ENCODE results near the gene HS1BP3.

HS1BP3 gene

GRCh38 chr2:20615466-20616241, 35.2 kb downstream of the HS1BP3 start:
- no peak for DNase-seq

- DNase-seq, result no peak
These were observed 35.8 kb downstream of the HS1BP3 start for GRCh38 chr2:20615068-20615465.

GRCh38 chr2:20614201-20615067, 36.5 kb downstream of the HS1BP3 start:
- peak; percentile 33 for DNase-seq

GRCh38 chr2:20612925-20613916, 37.7 kb downstream of the HS1BP3 start:
- no peak for DNase-seq

- DNase-seq, result no peak
These were observed 39.0 kb downstream of the HS1BP3 start for GRCh38 chr2:20611844-20612356.

- DNase-seq, result no peak
These were observed 39.6 kb downstream of the HS1BP3 start for GRCh38 chr2:20611077-20611843.

DNA sequence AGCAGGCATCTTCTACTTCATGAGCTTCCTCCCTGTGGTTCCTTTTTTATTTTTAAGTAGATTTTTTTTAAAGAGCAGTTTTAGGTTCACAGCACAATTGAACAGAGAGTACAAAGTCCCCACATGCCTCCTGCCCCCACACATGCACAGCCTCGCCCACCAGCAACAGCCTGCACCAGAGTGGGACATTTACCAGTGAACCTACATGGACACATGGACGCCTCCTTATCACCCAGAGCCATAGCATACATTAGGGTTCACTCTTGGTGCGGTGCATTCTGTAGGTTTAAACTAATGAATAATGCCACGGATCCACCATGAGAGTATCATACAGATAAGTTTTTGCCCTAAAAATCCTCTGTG, 40.9 kb downstream of the HS1BP3 start:
- DNase-seq, result no peak

- no peak for DNase-seq
These were observed 41.4 kb downstream of the HS1BP3 start for GRCh38 chr2:20609349-20609994.

- DNase-seq, result no peak
These were observed 42.1 kb downstream of the HS1BP3 start for GRCh38 chr2:20608666-20609348.

DNA sequence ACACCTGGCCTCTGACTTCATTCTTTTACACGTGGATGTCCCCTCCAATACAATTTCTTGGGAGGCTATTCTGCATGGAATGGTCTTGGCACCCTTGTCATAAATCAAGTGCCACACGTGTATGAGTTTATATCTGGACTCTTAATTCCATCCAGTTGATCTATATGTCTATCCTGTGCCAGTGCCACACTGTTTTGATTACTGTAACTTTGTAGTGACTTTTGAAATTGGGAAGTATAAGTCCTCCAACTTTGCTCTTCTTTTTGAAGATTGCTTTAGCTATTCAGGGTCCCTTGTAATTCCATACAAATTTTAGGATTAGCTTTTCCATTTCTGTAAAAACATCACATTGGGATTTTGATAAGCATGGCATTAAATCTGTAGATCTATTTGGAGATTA, 43.5 kb downstream of the HS1BP3 start:
- no peak for DNase-seq

GRCh38 chr2:20606198-20606597, 44.7 kb downstream of the HS1BP3 start:
- no peak for DNase-seq

DNA sequence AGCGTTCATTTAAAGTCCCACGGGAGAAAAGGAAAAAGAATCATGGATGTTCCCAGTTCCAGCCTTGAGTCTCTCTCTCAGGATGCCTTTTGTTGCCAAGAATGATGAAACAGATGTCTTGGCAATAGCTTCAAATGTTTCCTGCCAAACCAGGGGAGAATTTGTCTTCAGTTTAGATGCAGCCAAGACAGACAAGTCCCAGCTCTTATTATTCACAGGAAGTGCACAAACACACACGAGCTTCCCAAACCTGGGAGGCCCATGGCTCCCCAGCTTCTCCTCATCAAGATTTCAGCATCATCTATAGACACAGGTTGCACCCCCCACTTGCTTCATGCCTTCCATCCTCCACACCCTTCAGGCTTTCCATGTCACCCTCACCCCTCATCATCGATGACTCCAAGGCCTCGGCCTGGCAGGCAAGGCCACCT, 45.9 kb downstream of the HS1BP3 start:
- no peak for DNase-seq

DNA sequence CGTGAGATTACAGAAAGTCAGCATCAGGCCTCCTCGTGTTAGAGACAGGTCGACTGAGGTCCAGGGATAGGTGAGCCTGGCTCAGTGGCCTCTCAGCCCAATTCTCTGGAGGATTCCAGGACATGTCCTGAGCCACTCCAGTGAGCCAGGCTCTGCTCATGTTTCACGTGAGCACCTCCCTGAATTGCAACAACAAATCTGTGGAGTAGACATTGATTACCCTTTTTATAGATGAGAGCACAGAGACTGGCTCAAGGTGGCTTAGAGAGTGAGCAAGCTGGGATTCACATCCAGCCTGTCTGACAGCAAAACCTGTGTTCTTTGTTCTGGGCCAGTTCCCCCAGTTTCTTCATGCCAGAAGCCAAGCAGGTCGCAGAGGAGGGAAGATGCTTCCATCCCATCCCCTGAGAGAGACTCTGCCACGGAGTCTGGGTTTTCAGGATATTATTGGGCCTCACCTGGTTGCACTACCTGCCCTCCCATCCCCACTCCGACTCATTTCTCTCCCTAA, 46.4 kb downstream of the HS1BP3 start:
- DNase-seq, result no peak

DNA sequence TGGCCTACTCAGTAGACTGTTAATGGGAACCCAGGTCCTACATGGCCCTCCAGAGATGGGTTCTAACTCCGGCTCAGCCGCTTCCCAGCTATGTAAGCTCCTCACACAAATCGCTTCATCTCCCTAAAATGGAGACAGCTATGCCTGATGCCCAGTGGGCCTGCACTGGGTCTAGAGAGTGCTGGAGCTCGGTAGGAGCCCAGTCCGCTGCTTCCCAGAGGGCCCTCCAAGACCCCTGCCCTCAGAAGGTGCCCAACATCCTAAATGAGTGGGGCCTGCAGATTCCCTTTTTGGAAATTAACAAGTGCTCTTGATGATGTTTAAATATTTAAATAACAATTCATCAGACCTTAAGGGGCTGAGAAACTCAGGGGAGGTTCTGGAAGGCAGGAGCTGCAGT, 47.1 kb downstream of the HS1BP3 start:
- DNase-seq, result no peak

DNA sequence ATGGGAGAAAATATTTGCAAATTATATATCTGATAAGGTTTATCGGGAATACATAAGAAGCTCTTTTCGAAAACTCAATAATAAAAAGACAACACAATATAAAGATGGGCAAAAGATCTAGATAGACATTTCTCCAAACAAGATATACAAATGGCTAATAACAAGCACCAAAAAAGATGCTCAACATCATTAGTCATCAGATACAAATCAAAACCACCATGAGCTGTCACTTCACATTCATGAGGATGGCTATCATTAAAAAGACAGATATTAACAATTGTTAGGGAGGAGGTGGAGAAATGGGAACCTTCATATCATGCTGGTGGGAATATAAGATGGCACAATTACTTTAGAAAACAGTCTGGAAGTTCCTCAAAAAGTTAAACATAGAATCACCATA, 48.1 kb downstream of the HS1BP3 start:
- DNase-seq, result no peak

GRCh38 chr2:20600756-20601325, 50.1 kb downstream of the HS1BP3 start:
- DNase-seq, result no peak

GRCh38 chr2:20599861-20600461, 50.9 kb downstream of the HS1BP3 start:
- DNase-seq, result no peak

GRCh38 chr2:20599001-20599600, 51.8 kb downstream of the HS1BP3 start:
- no peak for DNase-seq

DNA sequence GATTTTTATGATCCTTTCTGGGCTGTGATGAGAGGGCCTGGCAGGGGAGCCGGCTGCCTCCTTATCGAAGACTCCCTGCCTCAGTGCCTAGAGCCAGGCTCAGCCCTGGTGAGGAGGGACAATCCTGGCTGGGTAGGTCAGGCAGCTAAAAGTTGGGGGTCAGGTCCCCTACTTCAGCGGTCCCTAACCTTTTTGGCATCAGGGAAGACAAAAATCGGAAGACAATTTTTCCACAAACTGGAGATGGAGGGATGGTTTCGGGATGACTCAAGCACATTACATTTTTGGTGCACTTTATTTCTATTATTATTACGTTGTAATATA, 53.1 kb downstream of the HS1BP3 start:
- no peak for DNase-seq
